ENCODE results near the gene USP11.

GRCh38 chrX:47190445-47191269 is 42.2 kb upstream of the USP11 start:
- TF ChIP-seq POLR2A (IDR thresholded peaks at IDR 0.05) (no peak), CTCF (IDR thresholded peaks at IDR 0.05) (no peak)

Data from testis (tissue), 2 donors.